Measurements from ENCODE around the gene SPNS3.

Gene SPNS3, protein sequence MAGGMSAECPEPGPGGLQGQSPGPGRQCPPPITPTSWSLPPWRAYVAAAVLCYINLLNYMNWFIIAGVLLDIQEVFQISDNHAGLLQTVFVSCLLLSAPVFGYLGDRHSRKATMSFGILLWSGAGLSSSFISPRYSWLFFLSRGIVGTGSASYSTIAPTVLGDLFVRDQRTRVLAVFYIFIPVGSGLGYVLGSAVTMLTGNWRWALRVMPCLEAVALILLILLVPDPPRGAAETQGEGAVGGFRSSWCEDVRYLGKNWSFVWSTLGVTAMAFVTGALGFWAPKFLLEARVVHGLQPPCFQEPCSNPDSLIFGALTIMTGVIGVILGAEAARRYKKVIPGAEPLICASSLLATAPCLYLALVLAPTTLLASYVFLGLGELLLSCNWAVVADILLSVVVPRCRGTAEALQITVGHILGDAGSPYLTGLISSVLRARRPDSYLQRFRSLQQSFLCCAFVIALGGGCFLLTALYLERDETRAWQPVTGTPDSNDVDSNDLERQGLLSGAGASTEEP

DNA sequence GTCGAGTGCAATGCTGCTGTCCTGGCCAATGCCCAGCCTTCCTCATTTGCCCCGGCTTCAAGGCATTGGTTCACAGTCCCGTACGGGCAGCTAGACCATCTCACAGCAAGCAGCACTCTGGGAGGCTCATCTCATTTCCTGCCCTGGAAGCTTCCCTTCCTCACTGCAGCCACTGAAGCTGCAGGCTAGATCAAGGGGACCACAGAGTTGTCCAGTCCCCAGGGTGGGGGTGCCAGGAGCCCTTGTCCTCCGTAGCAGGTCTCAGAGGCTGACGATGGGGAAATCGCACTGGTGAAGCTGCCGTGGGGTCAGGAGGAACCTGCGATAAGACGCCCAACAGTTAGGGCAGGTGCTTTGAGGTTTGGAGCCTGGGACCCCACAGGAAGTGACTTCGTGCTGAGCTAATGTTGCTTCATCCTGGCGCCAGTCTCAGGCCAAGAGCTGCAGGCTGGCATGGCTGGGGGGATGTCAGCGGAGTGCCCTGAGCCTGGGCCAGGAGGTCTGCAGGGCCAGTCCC, at the start of gene SPNS3:
Gene SPNS3, plus strand, starts transcription at position 426 of the 517 bp plus-strand sequence. Its CDS starts 28 bp downstream, at position 454.
- no peak for DNase-seq

DNA sequence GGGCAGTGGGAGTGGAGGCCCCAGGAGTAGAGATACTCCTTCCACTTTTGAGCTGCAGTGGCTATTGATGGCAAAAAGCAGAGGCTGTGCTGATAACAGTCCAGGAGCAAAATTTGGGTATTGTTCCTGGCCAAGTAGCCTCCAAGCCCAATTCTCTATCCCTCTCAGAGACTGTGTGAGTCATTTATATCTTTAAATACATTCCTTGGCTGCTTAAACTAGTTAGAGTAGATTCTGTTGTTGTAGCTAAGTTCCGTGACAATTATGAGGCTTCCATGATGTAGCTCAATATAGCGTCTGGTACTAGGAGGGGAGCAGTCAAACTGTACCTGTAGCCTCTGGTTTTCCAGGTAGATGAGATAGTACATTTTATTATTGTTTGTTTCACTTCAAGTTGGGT, 47.3 kb upstream of the SPNS3 start:
- DNase-seq, result no peak

DNA sequence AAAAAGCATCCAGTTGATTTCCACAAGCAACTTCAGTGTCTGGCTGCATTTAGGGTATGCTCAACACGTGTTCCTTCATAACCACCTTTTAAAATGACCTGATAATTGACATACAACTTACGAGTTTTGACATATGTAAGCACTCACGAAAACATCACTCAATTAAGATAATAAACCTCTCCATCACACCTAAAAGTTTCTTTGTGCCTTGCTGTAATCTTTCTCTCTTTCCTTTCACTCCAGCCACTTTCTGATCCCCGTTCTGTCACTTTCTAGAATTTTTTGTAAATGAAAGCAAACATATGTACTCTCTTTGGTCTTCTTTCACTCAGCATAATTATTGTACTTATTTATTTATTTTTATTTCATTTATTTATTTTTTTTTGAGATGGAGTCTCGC, 46.6 kb upstream of the SPNS3 start:
- DNase-seq, result no peak

DNA sequence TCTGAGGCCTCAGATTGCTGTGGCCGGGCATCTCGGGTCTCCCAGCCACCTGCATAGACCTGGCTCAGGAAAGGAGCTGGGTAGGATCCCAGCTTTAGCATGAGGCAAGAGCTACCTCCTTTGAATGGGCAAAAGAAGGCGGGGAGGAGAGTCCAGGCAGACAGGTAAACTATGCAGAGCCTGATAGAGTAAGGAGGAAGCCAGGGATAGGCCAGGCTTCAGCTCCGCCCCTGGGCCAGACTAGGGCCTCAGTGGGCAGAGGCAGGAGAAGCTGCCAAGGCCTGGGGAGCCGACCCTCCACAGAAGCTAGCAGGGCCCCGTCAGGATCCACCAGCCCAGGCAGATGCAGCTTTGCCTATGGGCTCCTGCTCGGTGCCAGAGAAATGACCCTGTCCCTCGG, 44.7 kb upstream of the SPNS3 start:
- no peak for DNase-seq

DNA sequence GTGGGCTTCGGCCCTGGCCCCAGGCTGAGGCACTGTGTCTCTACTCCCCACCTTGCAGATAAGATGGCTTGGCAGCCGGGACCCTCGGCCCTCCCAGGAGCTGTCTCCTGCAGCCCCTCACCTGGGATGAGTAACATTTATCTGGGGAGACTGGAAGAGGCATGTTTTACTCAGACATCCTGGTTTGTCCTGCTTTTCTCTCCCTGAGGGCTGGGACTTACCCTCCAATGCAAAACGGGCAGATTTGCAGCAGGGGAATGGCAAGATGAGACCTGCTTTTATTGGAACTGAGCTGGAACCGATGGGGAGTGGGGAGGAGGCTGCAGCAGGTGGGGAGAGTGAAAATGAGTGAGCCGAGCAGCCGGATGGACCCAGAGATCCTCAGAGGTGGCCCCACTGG, 39.9 kb upstream of the SPNS3 start:
- no peak for DNase-seq

DNA sequence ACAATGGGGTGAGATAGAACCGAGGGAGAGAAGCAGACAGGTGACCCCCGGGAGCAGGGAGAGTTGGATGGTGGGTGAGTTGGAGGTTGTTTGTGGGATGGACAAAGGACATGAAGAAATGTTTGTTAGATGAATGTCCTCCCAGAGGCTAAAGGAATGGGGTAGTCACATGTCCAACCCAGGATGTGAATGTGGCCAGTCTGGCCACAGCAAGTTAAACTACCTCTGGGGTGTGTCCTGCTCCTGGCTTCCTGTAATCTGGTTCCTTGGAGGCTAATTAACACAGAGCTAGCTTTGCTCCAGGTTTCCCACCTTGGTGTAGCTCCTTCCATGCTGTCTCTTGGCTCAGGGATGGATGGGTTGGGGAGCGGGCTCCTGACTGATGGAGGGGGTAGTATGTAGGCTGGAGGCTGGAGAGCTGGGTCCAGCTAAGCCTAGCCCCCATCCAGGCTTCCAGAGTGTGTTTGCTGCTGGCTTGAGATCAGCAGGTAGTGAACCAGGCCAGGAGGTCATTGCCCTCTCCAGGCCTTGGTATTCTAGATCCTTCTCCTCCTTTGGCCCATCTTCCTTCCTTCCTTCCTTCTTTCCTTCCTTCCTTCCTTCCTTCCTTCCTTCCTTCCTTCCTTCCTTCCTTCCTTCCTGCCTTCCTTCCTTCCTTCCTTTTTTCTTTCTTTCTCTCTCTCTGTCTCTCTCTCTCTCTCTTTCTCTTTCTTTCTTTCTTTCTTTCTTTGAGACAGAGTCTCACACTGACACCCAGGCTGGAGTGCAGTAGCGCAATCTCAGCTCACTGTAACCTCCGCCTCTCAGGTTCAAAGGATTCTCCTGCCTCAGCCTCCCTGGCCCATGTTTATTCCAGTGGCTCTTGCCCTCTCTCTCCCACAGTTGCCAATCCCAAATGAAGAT, 39.3 kb upstream of the SPNS3 start:
- no peak for DNase-seq

DNA sequence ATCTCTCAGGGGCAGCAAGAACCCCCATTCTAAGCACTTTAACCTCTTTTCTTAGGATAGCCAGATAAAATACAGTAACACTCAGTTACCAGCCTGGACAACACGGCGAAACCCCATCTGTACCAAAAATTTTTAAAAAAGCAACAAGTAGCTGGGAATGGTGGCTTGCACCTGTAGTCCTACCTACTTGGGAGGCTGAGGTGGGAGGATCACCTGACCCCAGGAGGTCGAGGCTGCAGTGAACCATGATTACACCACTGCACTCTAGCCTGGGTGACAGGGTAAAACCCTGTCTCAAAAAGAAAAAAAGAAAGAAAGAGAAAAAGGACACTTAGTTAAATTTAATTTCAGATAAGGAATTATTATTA, 38.6 kb upstream of the SPNS3 start:
- no peak for DNase-seq

DNA sequence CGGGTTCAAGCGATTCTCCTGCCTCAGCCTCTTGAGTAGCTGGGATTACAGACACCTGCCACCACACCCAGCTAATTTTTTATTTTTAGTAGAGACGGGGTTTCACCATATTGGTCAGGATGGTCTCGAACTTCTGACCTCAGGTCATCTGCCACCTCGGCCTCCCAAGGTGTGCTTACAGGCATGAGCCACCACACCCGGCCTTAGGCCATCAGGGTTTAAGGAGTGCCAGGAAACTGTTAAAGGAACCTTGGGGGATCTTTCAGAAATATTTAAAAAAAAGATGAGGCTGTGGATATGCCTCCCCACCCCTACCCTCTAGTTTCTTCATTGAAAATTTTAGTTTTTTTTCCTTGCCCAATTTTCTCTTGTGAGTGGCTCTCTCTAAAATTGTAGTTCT, 35.9 kb upstream of the SPNS3 start:
- no peak for DNase-seq

DNA sequence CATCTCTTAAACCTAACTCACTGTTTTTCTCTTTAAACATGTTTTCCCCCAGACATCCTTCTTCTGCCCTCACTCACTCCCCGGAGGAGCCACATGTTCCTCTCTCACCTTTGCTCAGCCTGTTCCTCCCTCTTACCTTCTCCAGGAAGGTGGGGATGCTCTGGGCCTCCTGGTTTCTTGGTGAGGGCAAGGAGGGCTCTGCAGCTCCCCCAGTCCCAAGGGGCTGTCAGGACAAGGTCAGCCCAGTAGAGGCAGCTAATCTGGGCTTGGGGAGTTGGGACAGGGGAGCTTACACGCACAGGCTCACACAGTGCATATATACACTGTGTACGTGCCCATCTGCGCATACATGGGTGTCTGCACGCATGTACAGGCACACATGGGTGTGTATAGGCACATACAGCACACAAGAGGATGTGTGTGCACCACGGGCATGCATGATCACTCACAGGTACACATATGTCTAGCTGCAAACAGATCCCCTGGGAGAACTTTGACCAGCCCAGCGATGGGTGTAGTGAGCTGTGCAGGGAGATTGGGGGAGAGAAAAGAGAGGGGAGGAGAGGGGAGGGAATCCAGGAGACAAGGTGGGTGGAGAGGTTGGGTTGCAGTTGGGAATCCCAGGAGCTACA, 28.6 kb upstream of the SPNS3 start:
- DNase-seq, result no peak

DNA sequence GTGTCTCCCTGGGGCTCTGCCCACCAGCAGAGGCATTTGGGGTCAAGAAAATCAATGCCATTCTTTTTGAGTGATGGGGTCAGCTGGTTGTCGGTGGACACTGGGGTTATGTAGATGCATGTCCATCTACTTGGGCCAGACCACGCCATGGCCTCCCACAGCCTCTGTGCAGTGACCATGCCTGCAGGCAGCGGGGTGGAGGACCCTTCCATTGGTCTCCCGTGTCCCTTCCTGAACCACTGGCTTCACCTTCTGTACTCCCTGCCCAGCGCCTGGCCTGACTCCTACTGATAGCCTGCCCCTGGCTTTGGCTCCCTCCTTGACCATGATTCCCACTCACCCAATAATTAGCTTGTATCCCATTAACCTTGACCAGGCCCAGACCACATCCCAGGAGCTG, 28.0 kb upstream of the SPNS3 start:
- DNase-seq, result no peak

DNA sequence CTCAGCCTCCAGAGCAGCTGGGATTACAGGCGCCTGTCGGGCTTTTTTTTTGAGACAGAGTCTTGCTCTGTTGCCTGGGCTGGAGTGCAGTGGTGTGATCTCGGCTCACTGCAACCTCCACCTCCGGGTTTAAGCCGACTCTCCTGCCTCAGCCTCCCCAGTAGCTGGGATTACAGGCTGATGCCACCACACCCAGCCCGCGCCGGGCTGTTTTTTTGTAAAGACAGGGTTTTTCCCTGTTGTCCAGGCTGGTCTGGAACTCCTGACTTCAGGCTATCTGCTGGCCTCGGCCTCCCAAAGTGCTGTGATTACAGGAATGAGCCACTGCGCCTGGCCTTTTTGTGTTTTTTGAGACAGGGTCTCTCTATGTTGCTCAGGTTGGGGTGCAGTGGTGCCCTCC, 27.4 kb upstream of the SPNS3 start:
- no peak for DNase-seq

DNA sequence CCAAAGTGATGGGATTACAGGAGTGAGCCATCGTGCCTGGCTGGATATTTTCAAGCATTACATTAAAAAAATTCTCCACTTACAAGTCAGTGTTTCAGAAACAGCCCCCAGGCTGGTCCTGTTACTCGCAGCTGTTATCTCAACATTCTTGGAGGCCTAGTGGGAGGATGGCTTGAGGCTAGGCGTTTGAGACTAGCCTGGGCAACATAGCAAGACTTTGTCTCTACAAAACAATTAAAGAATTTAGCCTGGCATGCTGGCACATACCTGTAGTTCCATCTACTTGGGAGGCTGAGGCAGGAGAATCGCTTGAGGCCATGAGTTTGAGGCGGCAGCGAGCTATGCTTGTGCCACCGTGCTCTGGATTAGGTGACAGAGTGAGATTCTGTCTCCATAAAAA, 26.5 kb upstream of the SPNS3 start:
- DNase-seq, result no peak

DNA sequence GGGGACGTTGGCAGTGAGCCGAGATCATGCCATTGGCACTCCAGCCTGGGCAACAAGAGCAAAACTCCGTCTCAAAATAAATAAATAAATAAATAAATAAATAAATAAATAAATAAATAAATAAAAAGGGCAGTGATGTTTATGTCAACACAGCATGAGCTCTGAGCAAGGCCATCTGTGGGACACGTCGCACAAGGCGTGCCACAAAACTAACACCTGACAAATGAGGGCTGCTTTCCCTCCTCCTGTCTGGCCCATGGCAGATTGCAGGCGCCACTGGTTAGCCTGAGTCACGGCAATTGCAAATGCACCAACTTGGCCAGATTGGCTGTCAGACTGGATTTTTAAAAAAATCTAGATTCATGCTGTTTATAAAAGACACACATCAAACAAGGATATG, 25.9 kb upstream of the SPNS3 start:
- DNase-seq, result peak; percentile 10

DNA sequence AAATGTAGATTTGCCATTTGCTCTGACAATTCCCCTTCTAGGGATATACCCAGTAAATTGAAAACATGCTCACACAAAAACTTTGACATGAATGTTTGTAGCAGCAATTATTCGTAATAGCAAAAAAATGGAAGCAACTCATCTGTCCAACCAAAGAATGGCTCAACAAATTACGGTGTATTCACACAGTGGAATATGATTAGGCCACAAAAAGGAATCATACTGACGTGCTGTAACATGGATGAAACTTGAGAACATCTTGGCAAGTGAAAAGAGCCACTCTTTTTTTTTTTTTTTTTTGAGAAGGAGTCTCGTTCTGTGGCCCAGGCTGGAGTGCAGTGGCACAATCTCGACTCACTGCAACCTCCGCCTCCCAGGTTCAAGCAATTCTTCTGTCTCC, 24.1 kb upstream of the SPNS3 start:
- no peak for DNase-seq

DNA sequence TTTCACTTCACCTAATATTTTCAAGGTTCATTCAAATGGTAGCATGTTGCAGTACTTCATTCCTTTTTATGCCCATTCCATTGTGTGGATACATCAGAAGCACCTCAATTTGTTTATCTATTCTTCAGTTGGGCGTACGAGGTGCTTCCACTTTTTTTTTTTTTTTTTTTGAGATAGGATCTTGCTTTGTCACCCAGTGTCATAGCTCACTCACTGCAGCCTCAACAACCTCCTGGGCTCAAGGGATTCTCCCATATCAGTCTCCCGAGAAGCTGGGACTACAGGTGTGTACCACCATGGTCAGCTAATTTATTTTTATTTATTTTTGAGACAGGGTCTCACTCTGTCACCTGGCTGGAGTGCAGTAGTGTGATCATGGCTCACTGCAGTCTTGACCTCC, 22.5 kb upstream of the SPNS3 start:
- DNase-seq, result no peak

DNA sequence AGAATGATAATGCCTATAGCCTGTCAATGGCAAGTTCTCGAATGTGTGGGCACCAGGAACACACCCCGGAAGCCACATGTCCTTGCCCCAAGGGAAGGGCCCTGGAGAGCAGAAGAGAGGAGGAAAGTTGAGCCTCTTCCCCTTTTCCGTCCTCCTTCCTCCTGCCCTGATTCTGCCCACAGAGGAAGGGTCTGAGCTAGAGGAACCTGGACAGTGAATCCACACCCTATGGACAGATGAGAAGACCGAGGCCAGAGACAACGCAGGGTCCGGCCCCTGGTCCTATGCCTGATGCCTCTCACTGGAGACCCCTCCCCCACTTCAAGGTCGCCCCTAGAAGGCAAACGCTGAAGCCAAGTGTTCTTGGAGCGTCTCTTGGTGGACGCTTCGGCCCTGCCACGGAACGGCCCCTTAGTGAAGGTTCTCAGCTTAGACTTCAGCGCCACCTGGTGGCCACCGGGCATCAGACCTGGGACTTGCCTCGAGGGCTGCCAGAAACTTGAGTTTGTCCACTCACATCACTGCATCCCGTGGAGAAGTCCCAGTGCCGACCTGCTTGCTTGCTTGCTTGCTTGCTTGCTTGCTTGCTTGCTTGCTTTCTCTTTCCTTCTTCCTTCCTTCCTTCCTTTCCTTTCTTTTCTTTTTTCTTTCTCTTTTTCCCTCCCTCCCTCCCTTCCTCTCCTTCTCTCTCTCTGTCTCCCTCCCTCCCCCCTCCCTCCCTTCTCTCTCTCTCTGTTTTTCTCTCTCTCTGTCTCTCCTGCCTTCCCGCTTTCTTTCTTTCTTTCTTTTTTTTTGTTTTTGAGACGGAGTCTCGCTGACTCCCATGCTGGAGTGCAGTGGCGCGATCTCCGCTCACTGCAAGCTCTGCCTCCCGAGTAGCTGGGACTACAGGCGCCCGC, 20.6 kb upstream of the SPNS3 start:
- DNase-seq, result peak; percentile 53

DNA sequence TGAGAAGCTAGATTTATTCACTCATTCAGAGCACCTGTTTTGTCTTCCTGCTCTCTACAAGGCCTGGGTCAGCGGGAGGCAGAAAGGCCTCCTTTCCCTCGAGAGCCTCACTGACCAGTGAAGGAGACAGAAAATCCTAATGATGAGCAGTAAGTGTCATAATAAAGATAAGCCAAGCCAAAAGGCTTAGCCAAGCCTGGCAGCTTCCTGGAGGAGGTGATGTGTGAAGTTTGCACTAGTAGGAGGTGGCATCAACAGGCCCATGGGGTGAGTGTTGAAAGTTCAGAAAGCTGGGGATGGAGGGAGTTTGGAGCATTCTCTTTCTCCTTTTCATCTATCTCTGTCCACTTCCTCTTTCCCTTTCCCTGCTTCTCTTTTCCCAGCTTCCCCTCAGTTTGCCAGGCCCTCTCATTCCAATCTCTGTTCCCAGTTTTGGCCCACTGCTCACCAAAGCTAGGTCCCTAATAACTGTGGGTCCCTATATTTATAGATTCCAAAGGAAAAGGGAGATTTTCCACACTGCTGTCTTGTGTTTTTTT, 16.5 kb upstream of the SPNS3 start:
- DNase-seq, result no peak

DNA sequence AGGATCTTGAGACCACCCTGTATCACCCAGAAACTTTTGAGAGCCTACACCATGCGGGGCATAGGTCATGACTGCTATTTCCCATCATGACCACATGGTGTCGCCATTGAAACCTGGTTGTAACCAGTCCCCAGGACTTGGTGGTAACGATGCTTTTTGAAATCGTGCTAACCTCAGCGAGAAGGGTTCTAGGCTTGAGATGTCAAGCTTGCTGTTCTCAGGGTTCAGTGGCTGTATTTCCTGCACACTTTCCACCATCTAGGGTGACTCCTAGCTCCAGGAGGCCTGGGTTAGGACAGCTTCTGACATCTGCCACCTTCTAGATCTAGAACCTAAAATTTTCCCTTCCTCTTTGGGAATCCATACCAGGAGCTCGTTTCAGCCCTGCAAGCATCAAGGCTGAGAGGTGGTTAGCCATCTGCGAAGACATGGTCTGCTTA, 13.0 kb upstream of the SPNS3 start:
- DNase-seq, result peak; percentile 30

DNA sequence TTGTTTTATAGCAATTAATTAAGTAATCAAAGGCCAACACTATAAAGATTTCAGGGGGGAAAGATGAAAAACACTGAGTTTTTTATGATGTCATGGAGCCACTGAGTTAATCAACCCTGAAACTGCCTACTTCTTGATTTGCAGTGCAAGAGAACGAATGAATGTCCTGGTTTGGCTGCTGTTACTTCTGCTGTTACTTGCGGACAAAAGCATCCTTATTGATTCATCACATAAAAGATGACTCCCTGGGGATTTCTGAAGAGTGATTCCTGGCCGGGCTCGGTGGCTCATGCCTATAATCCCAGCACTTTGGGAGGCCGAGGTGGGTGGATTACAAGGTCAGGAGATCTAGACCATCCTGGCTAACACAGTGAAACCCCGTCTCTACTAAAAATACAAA, 10.9 kb upstream of the SPNS3 start:
- DNase-seq, result no peak

DNA sequence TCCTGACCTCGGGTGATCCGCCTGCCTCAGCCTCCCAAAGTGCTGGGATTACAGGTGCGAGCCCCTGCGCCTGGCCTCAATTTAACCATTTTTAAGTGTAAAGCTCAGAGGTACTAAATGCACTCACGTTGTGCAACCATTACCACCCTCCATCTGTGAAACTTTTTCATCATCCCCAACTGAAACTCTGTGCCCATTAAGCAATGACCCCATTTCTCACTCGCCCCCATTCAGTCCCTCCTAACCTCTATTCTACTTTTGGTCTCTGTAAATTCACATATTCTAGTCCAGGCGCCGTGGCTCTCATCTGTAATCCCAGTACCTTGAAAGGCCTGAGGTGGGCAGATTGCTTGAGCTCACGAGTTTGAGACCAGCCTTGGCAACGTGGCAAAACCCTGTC, 8.3 kb upstream of the SPNS3 start:
- no peak for DNase-seq

DNA sequence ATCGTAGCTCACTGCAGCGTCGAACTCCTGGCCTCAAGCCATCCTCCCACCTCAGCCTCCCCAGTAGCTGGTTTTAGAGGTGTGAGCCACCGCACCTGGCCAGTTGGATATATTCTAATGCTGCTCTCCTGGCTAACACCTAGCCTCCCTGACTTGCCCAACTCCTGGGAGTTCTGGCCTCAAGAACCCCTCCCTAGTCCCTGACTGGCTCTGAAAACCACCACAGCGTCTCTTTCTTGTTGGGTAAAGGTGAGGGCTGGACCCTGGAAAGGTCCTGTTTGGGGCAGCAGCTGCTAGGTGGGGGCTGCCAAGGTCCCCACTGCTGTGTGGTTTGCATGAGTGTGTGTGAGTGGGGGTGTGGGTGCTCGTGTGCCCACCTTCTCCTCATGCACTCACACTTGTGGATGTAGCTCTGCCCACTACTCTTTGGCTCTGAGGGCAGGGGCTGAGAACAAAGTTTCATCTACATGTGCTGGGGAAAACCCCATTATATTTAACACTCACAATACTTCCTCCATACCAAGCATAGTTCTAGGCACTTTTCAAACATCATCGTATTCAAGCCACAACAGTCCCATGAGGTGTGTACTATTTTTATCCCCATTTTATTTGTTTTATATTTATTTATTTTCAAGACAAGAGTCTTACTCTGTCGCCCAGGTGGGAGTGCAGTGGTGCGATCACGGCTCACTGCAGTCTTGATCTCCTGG, 7.1 kb upstream of the SPNS3 start:
- no peak for DNase-seq
